GM19455 (cell line): ENCODE data around the gene CNBD2.
A peak's percentile ranks its signal among the peaks of the same experiment; 100 is the strongest.
"Not testable (repeated sequence)": the region's sequence is repeated elsewhere in the genome, so short reads cannot be mapped to it uniquely, and the experiment has no call there.

Experiments
- ATAC-seq: cut with Tn5 transposase; IDR thresholded peaks from one replicate; pipeline ENCODE4 v1.9.1; 2021; ENCODE audit not compliant: unreplicated experiment

The CNBD2 gene

GRCh38 chr20:35967979-35968640 lies at the start of gene CNBD2:
TSS of gene CNBD2 (plus strand) at chr20:35968590. CDS start at chr20:35968763, 173 bp downstream.
- ATAC-seq = no peak

- ATAC-seq = no peak
These were observed 47.9 kb upstream of the CNBD2 start for GRCh38 chr20:35920523-35920922.

- no peak for ATAC-seq
These were observed 39.1 kb upstream of the CNBD2 start for GRCh38 chr20:35929301-35929700.

GRCh38 chr20:35934050-35934449 lies 34.3 kb upstream of the CNBD2 start:
- ATAC-seq = no peak

- no peak for ATAC-seq
These were observed 29.1 kb upstream of the CNBD2 start for GRCh38 chr20:35939264-35939663.

- ATAC-seq = no peak
These were observed 26.8 kb upstream of the CNBD2 start for GRCh38 chr20:35941620-35942019.

- no peak for ATAC-seq
These were observed 26.1 kb upstream of the CNBD2 start for GRCh38 chr20:35942243-35942642.

GRCh38 chr20:35947489-35947888 lies 20.9 kb upstream of the CNBD2 start:
- no peak for ATAC-seq

GRCh38 chr20:35947907-35948306 lies 20.5 kb upstream of the CNBD2 start:
- ATAC-seq = no peak

GRCh38 chr20:35950093-35950492 lies 18.3 kb upstream of the CNBD2 start:
- no peak for ATAC-seq

GRCh38 chr20:35952080-35952479 lies 16.3 kb upstream of the CNBD2 start:
- ATAC-seq = not testable (repeated sequence)

- ATAC-seq = no peak
These were observed 15.7 kb upstream of the CNBD2 start for GRCh38 chr20:35952480-35953386.

- peak; percentile 29 for ATAC-seq
These were observed 14.8 kb upstream of the CNBD2 start for GRCh38 chr20:35953387-35954199.

GRCh38 chr20:35954200-35954906 lies 14.0 kb upstream of the CNBD2 start, which contains the start of gene SCAND1:
TSS of gene SCAND1 (minus strand) at chr20:35954502. CDS start at chr20:35954284, 218 bp downstream.
- peak; percentile 84 for ATAC-seq

GRCh38 chr20:35954907-35955251 lies 13.5 kb upstream of the CNBD2 start:
- ATAC-seq = no peak

GRCh38 chr20:35956616-35957015 lies 11.8 kb upstream of the CNBD2 start:
- ATAC-seq = no peak

- not testable (repeated sequence) for ATAC-seq
These were observed 9.1 kb upstream of the CNBD2 start for GRCh38 chr20:35959291-35959690.

- ATAC-seq = no peak
These were observed 4.5 kb upstream of the CNBD2 start for GRCh38 chr20:35963878-35964277.

GRCh38 chr20:35968930-35969329 lies 540 bp downstream of the CNBD2 start:
- no peak for ATAC-seq

GRCh38 chr20:35971981-35972380 lies 3.6 kb downstream of the CNBD2 start:
- no peak for ATAC-seq

GRCh38 chr20:35972462-35972861 lies 4.1 kb downstream of the CNBD2 start:
- ATAC-seq = no peak
